Measurements from ENCODE around the gene HYCC2. TPM values are rescaled to one million over a fixed set of nuclear protein-coding genes. Genes with fewer than 3 reads are reported as not detected.

The HYCC2 gene
- polyA plus RNA-seq, 1 donor from 2014 or later, result 20.4 TPM

GRCh38 chr2:201059961-201060755 is 11.3 kb downstream of the HYCC2 start:
- Histone ChIP-seq H3K27ac (ENCODE audit: low read length) (no peak overlapping the region), H3K79me2 (replicated peaks; ENCODE audit: insufficient read depth, low read length) (peaks cover 33% of the 10 kb centered on the region), H3K36me3 (ENCODE audit: insufficient read depth, low read length) (no peaks in the 10 kb centered on the region), H2AFZ (ENCODE audit: low read depth, low read length) (no peak overlapping the region), H3K4me2 (ENCODE audit: low read length) (no peak overlapping the region), H3K27me3 (ENCODE audit: insufficient read depth, low read depth, low read length) (no peaks in the 10 kb centered on the region), H4K20me1 (ENCODE audit: insufficient read depth) (no peaks in the 10 kb centered on the region), H3K9me3 (ENCODE audit: low read length) (no peaks in the 10 kb centered on the region), H3K9ac (ENCODE audit: low read length) (no peak overlapping the region), H3F3A (ENCODE audit: insufficient read depth, low read length, poor library complexity, severe bottlenecking) (no peaks in the 10 kb centered on the region), H3K9me2 (ENCODE audit: insufficient read depth, low read length) (no peaks in the 10 kb centered on the region), H3K4me3 (ENCODE audit: low read length) (no peak overlapping the region)
- TF ChIP-seq, protein P1, sequence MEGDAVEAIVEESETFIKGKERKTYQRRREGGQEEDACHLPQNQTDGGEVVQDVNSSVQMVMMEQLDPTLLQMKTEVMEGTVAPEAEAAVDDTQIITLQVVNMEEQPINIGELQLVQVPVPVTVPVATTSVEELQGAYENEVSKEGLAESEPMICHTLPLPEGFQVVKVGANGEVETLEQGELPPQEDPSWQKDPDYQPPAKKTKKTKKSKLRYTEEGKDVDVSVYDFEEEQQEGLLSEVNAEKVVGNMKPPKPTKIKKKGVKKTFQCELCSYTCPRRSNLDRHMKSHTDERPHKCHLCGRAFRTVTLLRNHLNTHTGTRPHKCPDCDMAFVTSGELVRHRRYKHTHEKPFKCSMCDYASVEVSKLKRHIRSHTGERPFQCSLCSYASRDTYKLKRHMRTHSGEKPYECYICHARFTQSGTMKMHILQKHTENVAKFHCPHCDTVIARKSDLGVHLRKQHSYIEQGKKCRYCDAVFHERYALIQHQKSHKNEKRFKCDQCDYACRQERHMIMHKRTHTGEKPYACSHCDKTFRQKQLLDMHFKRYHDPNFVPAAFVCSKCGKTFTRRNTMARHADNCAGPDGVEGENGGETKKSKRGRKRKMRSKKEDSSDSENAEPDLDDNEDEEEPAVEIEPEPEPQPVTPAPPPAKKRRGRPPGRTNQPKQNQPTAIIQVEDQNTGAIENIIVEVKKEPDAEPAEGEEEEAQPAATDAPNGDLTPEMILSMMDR (IDR thresholded peaks at IDR 0.05; ENCODE audit: poor library complexity, severe bottlenecking), result no peak
- TF ChIP-seq MXI1 (conservative IDR thresholded peaks at IDR 0.05; ENCODE audit: poor library complexity, severe bottlenecking) (no peak), SMC3 (conservative IDR thresholded peaks at IDR 0.05; ENCODE audit: poor library complexity) (no peak), POLR2AphosphoS5 (IDR thresholded peaks at IDR 0.05) (no peak), RAD21 (conservative IDR thresholded peaks at IDR 0.05) (no peak), TAF1 (IDR thresholded peaks at IDR 0.05; ENCODE audit: low read depth) (no peak), EP300 (conservative IDR thresholded peaks at IDR 0.05; ENCODE audit: poor library complexity, severe bottlenecking) (no peak), EZH2 (IDR thresholded peaks at IDR 0.05; ENCODE audit: borderline replicate concordance, insufficient read depth, low read length, poor library complexity, severe bottlenecking) (no peak)
- TF ChIP-seq, protein P2, sequence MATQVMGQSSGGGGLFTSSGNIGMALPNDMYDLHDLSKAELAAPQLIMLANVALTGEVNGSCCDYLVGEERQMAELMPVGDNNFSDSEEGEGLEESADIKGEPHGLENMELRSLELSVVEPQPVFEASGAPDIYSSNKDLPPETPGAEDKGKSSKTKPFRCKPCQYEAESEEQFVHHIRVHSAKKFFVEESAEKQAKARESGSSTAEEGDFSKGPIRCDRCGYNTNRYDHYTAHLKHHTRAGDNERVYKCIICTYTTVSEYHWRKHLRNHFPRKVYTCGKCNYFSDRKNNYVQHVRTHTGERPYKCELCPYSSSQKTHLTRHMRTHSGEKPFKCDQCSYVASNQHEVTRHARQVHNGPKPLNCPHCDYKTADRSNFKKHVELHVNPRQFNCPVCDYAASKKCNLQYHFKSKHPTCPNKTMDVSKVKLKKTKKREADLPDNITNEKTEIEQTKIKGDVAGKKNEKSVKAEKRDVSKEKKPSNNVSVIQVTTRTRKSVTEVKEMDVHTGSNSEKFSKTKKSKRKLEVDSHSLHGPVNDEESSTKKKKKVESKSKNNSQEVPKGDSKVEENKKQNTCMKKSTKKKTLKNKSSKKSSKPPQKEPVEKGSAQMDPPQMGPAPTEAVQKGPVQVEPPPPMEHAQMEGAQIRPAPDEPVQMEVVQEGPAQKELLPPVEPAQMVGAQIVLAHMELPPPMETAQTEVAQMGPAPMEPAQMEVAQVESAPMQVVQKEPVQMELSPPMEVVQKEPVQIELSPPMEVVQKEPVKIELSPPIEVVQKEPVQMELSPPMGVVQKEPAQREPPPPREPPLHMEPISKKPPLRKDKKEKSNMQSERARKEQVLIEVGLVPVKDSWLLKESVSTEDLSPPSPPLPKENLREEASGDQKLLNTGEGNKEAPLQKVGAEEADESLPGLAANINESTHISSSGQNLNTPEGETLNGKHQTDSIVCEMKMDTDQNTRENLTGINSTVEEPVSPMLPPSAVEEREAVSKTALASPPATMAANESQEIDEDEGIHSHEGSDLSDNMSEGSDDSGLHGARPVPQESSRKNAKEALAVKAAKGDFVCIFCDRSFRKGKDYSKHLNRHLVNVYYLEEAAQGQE (IDR thresholded peaks at IDR 0.05; ENCODE audit: borderline replicate concordance), result no peak

DNA sequence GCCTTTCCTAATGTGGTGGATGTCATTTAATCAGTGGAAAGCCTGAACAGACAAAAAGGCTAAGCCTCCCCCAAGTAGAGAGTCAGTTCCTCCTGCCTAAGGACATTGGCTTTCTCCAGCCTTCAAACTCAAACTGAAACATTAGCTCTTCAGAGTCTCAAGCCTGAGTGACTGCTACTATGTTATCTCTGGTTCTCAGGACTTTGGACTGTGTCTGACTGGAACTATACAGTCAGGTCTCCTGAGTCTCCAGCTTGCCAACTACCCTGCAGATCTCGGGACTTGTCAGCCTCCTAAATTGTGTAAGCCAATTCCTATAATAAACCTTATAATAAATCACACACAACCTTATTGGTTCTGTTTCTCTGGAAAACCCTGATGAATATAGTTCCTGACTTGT is 12.6 kb downstream of the HYCC2 start:
- Histone ChIP-seq H3K9me3 (ENCODE audit: low read length) (no peaks in the 10 kb centered on the region), H3F3A (ENCODE audit: insufficient read depth, low read length, poor library complexity, severe bottlenecking) (no peaks in the 10 kb centered on the region), H4K20me1 (ENCODE audit: insufficient read depth) (no peaks in the 10 kb centered on the region), H3K79me2 (replicated peaks; ENCODE audit: insufficient read depth, low read length) (peaks cover 34% of the 10 kb centered on the region), H3K4me2 (ENCODE audit: low read length) (no peak overlapping the region), H3K27me3 (ENCODE audit: insufficient read depth, low read depth, low read length) (no peaks in the 10 kb centered on the region), H3K9ac (ENCODE audit: low read length) (no peak overlapping the region), H3K4me3 (ENCODE audit: low read length) (no peak overlapping the region), H3K27ac (ENCODE audit: low read length) (no peak overlapping the region), H3K36me3 (ENCODE audit: insufficient read depth, low read length) (no peaks in the 10 kb centered on the region), H3K9me2 (ENCODE audit: insufficient read depth, low read length) (no peaks in the 10 kb centered on the region), H2AFZ (ENCODE audit: low read depth, low read length) (no peak overlapping the region)
- TF ChIP-seq MXI1 (conservative IDR thresholded peaks at IDR 0.05; ENCODE audit: poor library complexity, severe bottlenecking) (no peak), TAF1 (IDR thresholded peaks at IDR 0.05; ENCODE audit: low read depth) (no peak), EP300 (conservative IDR thresholded peaks at IDR 0.05; ENCODE audit: poor library complexity, severe bottlenecking) (no peak), SMC3 (conservative IDR thresholded peaks at IDR 0.05; ENCODE audit: poor library complexity) (no peak), RAD21 (conservative IDR thresholded peaks at IDR 0.05) (no peak), EZH2 (IDR thresholded peaks at IDR 0.05; ENCODE audit: borderline replicate concordance, insufficient read depth, low read length, poor library complexity, severe bottlenecking) (no peak), POLR2AphosphoS5 (IDR thresholded peaks at IDR 0.05) (no peak)
- TF ChIP-seq, protein P1 (IDR thresholded peaks at IDR 0.05; ENCODE audit: poor library complexity, severe bottlenecking), result no peak
- TF ChIP-seq, protein P2 (IDR thresholded peaks at IDR 0.05; ENCODE audit: borderline replicate concordance), result no peak
